Endodermal cell (in vitro differentiated cells): ENCODE data around the gene LRRC23. TPM values are rescaled to one million over a fixed set of nuclear protein-coding genes. Genes with fewer than 3 reads are reported as not detected.
A peak's percentile ranks its signal among the peaks of the same experiment; 100 is the strongest.

Experiments
- DNase-seq: peaks from one replicate; pipeline ENCODE4 v3.0.0-alpha.2; 2017
- H3K27ac ChIP-seq: 2 replicates; pipeline ENCODE4 v1.5.1; 2013; ENCODE audit warnings: mild to moderate bottlenecking, low read depth, low read length, moderate library complexity
- H3K27me3 ChIP-seq: 2 replicates; pipeline ENCODE4 v1.6.1; 2013; ENCODE audit warnings: mild to moderate bottlenecking, low read length, moderate library complexity; ENCODE audit not compliant: insufficient read depth, control insufficient read depth, poor library complexity, severe bottlenecking
- H3K36me3 ChIP-seq: 2 replicates; pipeline ENCODE4 v1.7.0; 2013; ENCODE audit warnings: mild to moderate bottlenecking, low read length, moderate library complexity; ENCODE audit not compliant: control insufficient read depth, insufficient read depth
- H3K4me1 ChIP-seq: one replicate; pipeline ENCODE4 v1.7.0; 2013; ENCODE audit warnings: low read length; ENCODE audit not compliant: control insufficient read depth, insufficient read depth
- H3K4me3 ChIP-seq: 2 replicates; pipeline ENCODE4 v1.5.1; 2013; ENCODE audit warnings: mild to moderate bottlenecking, low read length, moderate library complexity
- H3K9ac ChIP-seq: 2 replicates; pipeline ENCODE4 v1.6.1; 2013; ENCODE audit warnings: mild to moderate bottlenecking, low read length, moderate library complexity; ENCODE audit not compliant: poor library complexity, severe bottlenecking; ENCODE audit errors: extremely low read depth
- H3K9me3 ChIP-seq: 2 replicates; pipeline ENCODE4 v1.6.1; 2013; ENCODE audit warnings: mild to moderate bottlenecking, low read length, moderate library complexity; ENCODE audit not compliant: control insufficient read depth
- H3K27ac Mint-ChIP-seq: 2 replicates; pipeline ENCODE4 v1.8.0; 2020; ENCODE audit warnings: mixed read lengths
- H3K27me3 Mint-ChIP-seq: 2 replicates; pipeline ENCODE4 v1.8.0; 2021; ENCODE audit warnings: mild to moderate bottlenecking, mixed read lengths; ENCODE audit not compliant: insufficient read depth
- H3K36me3 Mint-ChIP-seq: 2 replicates; pipeline ENCODE4 v1.8.0; 2020; ENCODE audit warnings: low read depth, mixed read lengths
- H3K4me1 Mint-ChIP-seq: 2 replicates; pipeline ENCODE4 v1.8.0; 2020; ENCODE audit warnings: mixed read lengths
- H3K4me3 Mint-ChIP-seq: 2 replicates; pipeline ENCODE4 v1.8.0; 2020; ENCODE audit warnings: mild to moderate bottlenecking, moderate library complexity, mixed read lengths
- H3K9me3 Mint-ChIP-seq: 2 replicates; pipeline ENCODE4 v1.8.0; 2020; ENCODE audit warnings: mild to moderate bottlenecking, mixed read lengths
- CTCF ChIP-seq: fragments of 200-600 bp; sonication (generic); conservative IDR thresholded peaks from 2 replicates; pipeline ENCODE4 v1.5.0; 2021; ENCODE audit warnings: antibody characterized with exemption, mild to moderate bottlenecking
- WGBS, 2 experiments: methylation state at CpG; one replicate each; pipeline versions ENCODE4 v1.1.5 to v1.1.7; 2013; ENCODE audit warnings: missing lambda C conversion rate in 2 of 2, mixed read lengths in 1 of 2; ENCODE audit not compliant: insufficient coverage in 1 of 2, insufficient read length in 1 of 2; 5-methylcytosine and 5-hydroxymethylcytosine counted together
- total RNA-seq, 2 donors: library from RNA; stranded (reverse); fragmentation: NEBNext Ultra II Directional in 1 of 2; extraction: Animal tissue kit (Norgen Biotek cat#: 25700) in 1 of 2; gene quantifications; 2 replicates in 1 of 2; 3 replicates in 1 of 2; pipeline ENCODE4 v1.2.1, GENCODE V29; 2021

LRRC23 gene
- total RNA-seq, 2 donors from 2014 or later: 7.8 to 11.5 TPM

GRCh38 chr12:6923003-6923732, 18.5 kb downstream of the LRRC23 start:
- no peak overlapping the region for H3K9ac ChIP-seq
- no peak for TF ChIP-seq CTCF
- Mint-ChIP-seq H3K9me3 (no peaks in the 10 kb centered on the region), H3K4me1 (peaks cover 39% of the 10 kb centered on the region), H3K4me3 (no peak overlapping the region), H3K27ac (no peak overlapping the region), H3K36me3 (peaks cover 23% of the 10 kb centered on the region), H3K27me3 (no peaks in the 10 kb centered on the region)
- H3K27ac ChIP-seq: no peak overlapping the region
- peaks cover 6% of the 10 kb centered on the region for H3K4me1 ChIP-seq
- peaks cover 6% of the 10 kb centered on the region for H3K36me3 ChIP-seq
- no peak overlapping the region for H3K4me3 ChIP-seq
- DNase-seq: no peak
- WGBS, 2 experiments: 92 to 96% methylated on average over 4 to 9 of the region's 10 CpGs
- no peaks in the 10 kb centered on the region for H3K9me3 ChIP-seq
- no peaks in the 10 kb centered on the region for H3K27me3 ChIP-seq

GRCh38 chr12:6923851-6924250, 19.2 kb downstream of the LRRC23 start:
- no peak overlapping the region for H3K27ac ChIP-seq
- Mint-ChIP-seq H3K9me3 (no peaks in the 10 kb centered on the region), H3K4me1 (peaks cover 39% of the 10 kb centered on the region), H3K36me3 (peaks cover 20% of the 10 kb centered on the region), H3K27ac (no peak overlapping the region), H3K27me3 (no peaks in the 10 kb centered on the region), H3K4me3 (no peak overlapping the region)
- DNase-seq: no peak
- H3K27me3 ChIP-seq: no peaks in the 10 kb centered on the region
- H3K9ac ChIP-seq: no peak overlapping the region
- TF ChIP-seq CTCF: no peak
- WGBS, 2 experiments: 80 to 85% methylated on average over 5 to 6 of the region's 6 CpGs
- peaks cover 6% of the 10 kb centered on the region for H3K36me3 ChIP-seq
- H3K4me3 ChIP-seq: no peak overlapping the region
- H3K9me3 ChIP-seq: no peaks in the 10 kb centered on the region
- H3K4me1 ChIP-seq: peaks cover 6% of the 10 kb centered on the region

- no peaks in the 10 kb centered on the region for H3K27me3 Mint-ChIP-seq
- peak overlapping the region; percentile 84 for H3K4me3 ChIP-seq
- peak overlapping the region; percentile 98 for H3K4me3 Mint-ChIP-seq
- H3K9me3 Mint-ChIP-seq: no peaks in the 10 kb centered on the region
- 20 to 86% methylated on average over 1 of the region's 1 CpG for WGBS, 2 experiments
- no peak for DNase-seq
- H3K4me1 ChIP-seq: peaks cover 9% of the 10 kb centered on the region
- H3K4me1 Mint-ChIP-seq: peaks cover 46% of the 10 kb centered on the region
- peaks cover 9% of the 10 kb centered on the region for H3K36me3 Mint-ChIP-seq
- H3K36me3 ChIP-seq: no peaks in the 10 kb centered on the region
- TF ChIP-seq CTCF: no peak
- no peaks in the 10 kb centered on the region for H3K9me3 ChIP-seq
- H3K27ac ChIP-seq: peak overlapping the region; percentile 94
- H3K27ac Mint-ChIP-seq: peak overlapping the region; percentile 95
- no peak overlapping the region for H3K9ac ChIP-seq
- H3K27me3 ChIP-seq: no peaks in the 10 kb centered on the region
Measured at GRCh38 chr12:6925239-6925539, 20.6 kb downstream of the LRRC23 start.
